Activated CD8-positive, alpha-beta memory T cell treated with anti-CD3 and anti-CD28 coated beads, Interleukin-2, amount 10 ng/mL, durations not matched to agents 7 days and 5 days (primary cell): ENCODE results near the gene OTULIN. TPM values are rescaled to one million over a fixed set of nuclear protein-coding genes. Genes with fewer than 3 reads are reported as not detected.

Experiments
- ATAC-seq: fragments of 150-1000 bp; cut with Tn5 transposase; one replicate; pipeline ENCODE4 v1.10.0; 2021; ENCODE audit warnings: moderate library complexity
- CTCF ChIA-PET: fragments of 350-600 bp; sonication (Branson Sonifier 250); formaldehyde crosslinking; loops from one replicate; lab custom pipeline; 2021; ENCODE audit warnings: antibody characterized with exemption; lab: Charles Lee
- DNase-seq: peaks from one replicate; pipeline ENCODE4 v3.0.0-alpha.2; 2020
- H3K27ac Mint-ChIP-seq: one replicate; pipeline ENCODE4 v1.8.0; 2021; ENCODE audit warnings: mild to moderate bottlenecking, mixed read lengths
- H3K27me3 Mint-ChIP-seq: one replicate; pipeline ENCODE4 v1.8.0; 2021; ENCODE audit warnings: mixed read lengths
- H3K36me3 Mint-ChIP-seq: one replicate; pipeline ENCODE4 v1.8.0; 2021; ENCODE audit warnings: mild to moderate bottlenecking, mixed read lengths
- H3K4me1 Mint-ChIP-seq: one replicate; pipeline ENCODE4 v1.8.0; 2021; ENCODE audit warnings: mixed read lengths
- H3K4me3 Mint-ChIP-seq: one replicate; pipeline ENCODE4 v1.8.0; 2021; ENCODE audit warnings: mild to moderate bottlenecking, moderate library complexity, mixed read lengths
- H3K9me3 Mint-ChIP-seq: one replicate; pipeline ENCODE4 v1.8.0; 2022; ENCODE audit warnings: low read depth, mixed read lengths
- total RNA-seq, 2 experiments: library from RNA; stranded (reverse); gene quantifications; one replicate each; pipeline ENCODE4 v1.2.3, GENCODE V29; 2021

The OTULIN gene
- total RNA-seq: 100 to 1,000 TPM in 1 of 2 experiments, 10 to 100 TPM in 1; 87.8 to 123 TPM

DNA sequence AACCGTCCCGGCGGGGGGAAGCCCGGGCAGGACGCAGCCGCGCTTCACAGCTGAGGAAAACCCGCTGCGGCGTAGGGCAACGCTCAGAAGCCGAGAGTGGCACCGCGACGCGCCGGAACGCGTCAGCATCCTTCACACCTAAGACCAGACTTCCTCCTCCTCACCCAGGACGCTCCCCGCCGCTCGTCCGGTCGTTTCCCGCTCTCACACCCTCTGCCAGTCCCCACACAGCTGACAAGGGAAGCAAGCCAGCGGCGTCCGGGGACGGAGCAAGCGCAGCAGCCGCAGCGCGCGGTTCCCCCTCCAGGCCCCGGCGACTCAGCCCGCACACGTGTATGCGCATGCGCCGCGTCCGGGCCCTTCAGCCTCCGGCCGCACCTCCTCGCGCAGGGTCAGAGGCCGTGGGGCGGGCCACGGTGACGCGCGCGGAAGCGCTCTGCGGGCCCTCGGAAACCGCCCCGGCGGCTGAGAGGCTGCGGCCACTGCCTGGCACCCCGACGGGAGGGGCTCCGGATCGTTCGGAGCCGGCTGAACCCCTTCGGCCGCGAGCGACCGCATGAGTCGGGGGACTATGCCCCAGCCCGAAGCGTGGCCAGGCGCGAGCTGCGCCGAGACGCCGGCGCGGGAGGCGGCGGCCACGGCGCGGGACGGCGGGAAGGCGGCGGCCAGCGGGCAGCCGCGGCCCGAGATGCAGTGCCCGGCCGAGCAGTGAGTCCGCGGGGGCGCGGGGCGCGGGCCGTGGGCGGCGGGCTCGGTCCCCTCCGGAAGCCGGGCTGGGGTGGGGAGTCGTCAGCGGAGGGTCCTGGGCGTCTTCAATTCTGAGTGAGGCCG, at the start of gene OTULIN:
OTULIN (plus strand) TSS at position 449 of the 831 bp plus-strand sequence; CDS start at position 557, 108 bp downstream.
- DNase-seq: peak; percentile 95
- Mint-ChIP-seq H3K27me3 (no peaks in the 10 kb centered on the region), H3K36me3 (peaks cover 43% of the 10 kb centered on the region), H3K27ac (peak within 1 kb of the TSS; percentile 94), H3K4me1 (peaks cover 64% of the 10 kb centered on the region), H3K4me3 (peak within 1 kb of the TSS; percentile 96), H3K9me3 (peaks cover 2% of the 10 kb centered on the region)
- ATAC-seq: peak; percentile 76
- CTCF ChIA-PET: interaction anchor here (1.1 kb wide), 1 partner anchor 16 kb away, joined by 4 read pairs; no protein-coding TSS in a partner anchor

DNA sequence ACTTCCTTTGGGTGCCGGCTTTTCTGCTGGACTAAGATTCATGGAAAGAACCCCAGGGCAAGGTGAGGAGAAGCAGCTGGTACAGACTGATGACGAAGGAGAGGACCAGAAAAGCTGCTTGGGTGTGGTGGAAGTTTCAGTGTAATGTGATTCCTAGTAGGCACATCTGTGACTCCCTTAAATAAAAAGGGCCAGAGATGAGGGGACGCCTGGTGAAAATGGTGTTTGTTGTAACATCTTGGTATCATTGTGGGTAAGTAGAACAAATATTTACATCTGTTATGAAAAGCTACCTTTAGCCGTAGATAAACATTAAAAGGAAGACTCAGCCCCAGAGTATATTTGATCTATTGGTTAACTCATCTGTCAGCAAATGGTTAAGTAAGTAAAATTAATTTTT, 49.2 kb upstream of the OTULIN start:
- no peak for ATAC-seq
- no peak overlapping the region for H3K27ac Mint-ChIP-seq
- peaks cover 69% of the 10 kb centered on the region for H3K36me3 Mint-ChIP-seq
- no peaks in the 10 kb centered on the region for H3K27me3 Mint-ChIP-seq
- H3K4me3 Mint-ChIP-seq: no peak overlapping the region
- no peak for DNase-seq
- peaks cover 2% of the 10 kb centered on the region for H3K9me3 Mint-ChIP-seq
- H3K4me1 Mint-ChIP-seq: peaks cover 2% of the 10 kb centered on the region
- CTCF ChIA-PET: no interaction called here

DNA sequence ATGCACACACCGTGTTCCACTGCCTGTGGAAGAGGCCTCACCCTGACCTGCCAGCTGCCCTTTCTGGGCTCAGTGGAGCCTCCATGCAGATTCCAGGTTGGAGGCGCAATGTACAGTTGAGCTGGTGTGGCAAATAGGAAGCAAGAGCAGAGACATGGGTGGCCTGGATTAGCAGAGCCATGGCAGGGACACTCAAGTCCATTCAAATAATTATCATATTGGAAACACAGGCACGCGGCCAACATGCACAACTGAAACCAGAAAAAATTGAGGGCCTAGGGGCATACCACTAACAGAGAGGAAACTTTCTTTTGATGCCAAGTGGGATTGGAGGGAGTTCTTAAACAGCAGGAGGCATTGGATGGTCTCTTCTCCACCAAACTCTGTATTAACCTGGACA, 47.1 kb upstream of the OTULIN start:
- CTCF ChIA-PET: no interaction called here
- peaks cover 72% of the 10 kb centered on the region for H3K36me3 Mint-ChIP-seq

DNA sequence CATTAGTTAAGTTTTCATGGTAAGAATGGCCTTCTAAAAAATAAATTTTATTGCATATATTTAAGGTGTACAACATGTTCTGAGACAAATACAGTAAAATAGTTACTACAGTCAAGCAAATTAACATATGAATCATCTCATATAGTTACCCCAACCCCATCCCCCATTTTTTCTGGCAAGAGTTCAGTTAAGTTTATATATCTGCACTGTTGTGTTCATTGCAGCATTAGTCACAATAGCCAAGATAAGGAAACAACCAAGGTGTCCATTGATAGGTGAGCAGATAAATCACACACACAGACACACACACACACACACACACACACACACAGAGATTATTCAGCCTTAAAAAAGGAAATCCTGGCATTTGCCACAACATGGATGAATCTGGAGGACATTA, 37.2 kb upstream of the OTULIN start:
- Mint-ChIP-seq H3K27ac (no peak overlapping the region), H3K9me3 (no peaks in the 10 kb centered on the region), H3K4me3 (no peak overlapping the region), H3K36me3 (peaks cover 3% of the 10 kb centered on the region), H3K4me1 (no peaks in the 10 kb centered on the region), H3K27me3 (peaks cover 2% of the 10 kb centered on the region)
- ATAC-seq: no peak
- CTCF ChIA-PET: no interaction called here
- DNase-seq: no peak

More for the DNA sequence above, 47.1 kb upstream of the OTULIN start:
- no peak for ATAC-seq
- Mint-ChIP-seq H3K9me3 (peaks cover 9% of the 10 kb centered on the region), H3K27ac (no peak overlapping the region), H3K4me1 (peaks cover 2% of the 10 kb centered on the region), H3K27me3 (no peaks in the 10 kb centered on the region), H3K4me3 (no peak overlapping the region)
- no peak for DNase-seq

DNA sequence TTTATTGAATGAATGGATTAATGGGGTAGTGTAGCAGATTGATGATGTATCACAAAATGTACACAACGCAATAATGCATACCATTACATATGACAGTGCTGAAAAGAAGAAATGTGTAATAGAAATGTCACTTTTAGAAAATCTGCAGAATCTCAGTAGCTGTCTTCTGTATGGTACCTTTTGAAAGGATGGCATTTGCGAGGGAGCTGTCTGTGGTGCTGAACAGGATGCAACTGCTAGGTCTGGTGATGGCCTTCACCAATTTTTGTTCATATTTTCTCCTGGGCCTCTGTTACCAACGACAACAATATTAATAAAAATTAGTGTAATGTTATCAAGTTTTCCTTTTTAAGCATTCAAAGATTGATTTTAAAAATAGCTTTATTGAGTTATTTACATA, 36.2 kb upstream of the OTULIN start:
- H3K4me3 Mint-ChIP-seq: no peak overlapping the region
- H3K36me3 Mint-ChIP-seq: peaks cover 1% of the 10 kb centered on the region
- DNase-seq (peak; percentile 76), ATAC-seq (peak; percentile 49)
- H3K4me1 Mint-ChIP-seq: no peaks in the 10 kb centered on the region
- CTCF ChIA-PET: interaction anchor here (1.2 to 1.3 kb wide), 2 partner anchors 28 to 35 kb away, joined by 3 read pairs; no protein-coding TSS in a partner anchor
- peaks cover 2% of the 10 kb centered on the region for H3K27me3 Mint-ChIP-seq
- no peaks in the 10 kb centered on the region for H3K9me3 Mint-ChIP-seq
- H3K27ac Mint-ChIP-seq: no peak overlapping the region

DNA sequence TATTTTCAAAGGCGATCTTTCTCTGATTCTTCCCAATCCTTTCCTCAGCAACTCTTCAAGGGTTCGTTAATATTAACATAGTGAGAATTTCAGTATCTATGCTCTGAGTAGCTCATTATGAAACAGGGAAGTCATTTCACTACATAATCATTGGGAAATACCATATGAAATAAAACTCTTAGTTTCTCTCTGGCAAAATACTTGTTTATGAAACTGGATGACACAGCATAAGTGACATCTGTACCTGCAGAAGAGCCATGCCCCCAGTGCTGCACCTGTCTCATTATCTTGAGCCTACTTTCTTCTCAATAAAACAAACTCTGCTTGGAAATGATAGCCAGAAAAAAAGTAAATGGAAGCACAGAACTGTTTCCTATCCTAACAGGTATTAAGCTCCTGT, 33.8 kb upstream of the OTULIN start:
- ATAC-seq: no peak

DNA sequence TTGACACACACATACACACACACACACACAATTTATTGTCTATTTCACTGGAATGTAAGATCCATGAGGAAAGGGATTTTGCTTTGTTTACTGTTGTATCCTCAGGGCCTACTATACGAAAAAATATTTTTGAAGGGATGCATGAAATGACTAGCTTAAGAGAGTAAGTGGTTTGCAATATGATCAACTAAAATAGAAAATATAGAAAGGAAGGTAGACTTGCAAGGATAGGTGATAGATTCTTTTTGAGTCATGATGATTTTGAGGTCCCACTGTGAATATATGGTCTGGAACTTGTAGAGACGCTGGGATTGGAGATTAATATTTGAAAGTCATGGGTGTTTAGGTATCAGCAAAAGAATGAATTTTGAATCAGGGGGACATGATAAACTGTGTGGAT, 28.9 kb upstream of the OTULIN start:
- H3K4me1 Mint-ChIP-seq: peaks cover 9% of the 10 kb centered on the region
- H3K27me3 Mint-ChIP-seq: peaks cover 22% of the 10 kb centered on the region
- H3K36me3 Mint-ChIP-seq: no peaks in the 10 kb centered on the region
- H3K9me3 Mint-ChIP-seq: no peaks in the 10 kb centered on the region
- CTCF ChIA-PET: interaction anchor here (1.0 kb wide), 1 partner anchor 13 kb away, joined by 5 read pairs; no protein-coding TSS in a partner anchor
- peak; percentile 27 for ATAC-seq
- H3K27ac Mint-ChIP-seq: no peak overlapping the region
- DNase-seq: no peak
- no peak overlapping the region for H3K4me3 Mint-ChIP-seq

More for the DNA sequence above, 33.8 kb upstream of the OTULIN start:
- Mint-ChIP-seq H3K4me1 (peaks cover 7% of the 10 kb centered on the region), H3K27me3 (peaks cover 2% of the 10 kb centered on the region), H3K27ac (no peak overlapping the region), H3K36me3 (no peaks in the 10 kb centered on the region), H3K4me3 (no peak overlapping the region), H3K9me3 (no peaks in the 10 kb centered on the region)
- no peak for DNase-seq
- CTCF ChIA-PET: no interaction called here

DNA sequence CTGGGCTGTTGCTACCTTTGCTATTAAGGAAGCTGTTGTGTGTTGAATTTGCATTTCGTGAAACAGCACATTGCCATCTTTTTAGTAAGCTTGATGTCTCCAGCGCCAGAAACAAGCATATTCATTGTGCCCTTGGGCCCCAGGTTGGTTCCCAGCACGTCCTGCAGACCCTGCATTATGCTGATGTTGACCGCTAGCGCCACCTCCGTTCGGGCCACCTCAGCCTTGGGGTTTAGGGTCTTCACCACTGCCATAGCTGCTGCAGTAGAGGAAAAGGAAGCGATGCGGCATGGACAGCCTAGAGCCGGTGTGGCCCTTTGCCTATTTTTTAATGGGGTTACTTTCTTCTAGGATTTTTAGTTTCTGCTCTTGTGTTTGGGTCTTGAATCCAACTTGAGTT, 23.8 kb upstream of the OTULIN start:
- no peaks in the 10 kb centered on the region for H3K9me3 Mint-ChIP-seq
- peaks cover 33% of the 10 kb centered on the region for H3K27me3 Mint-ChIP-seq
- peaks cover 1% of the 10 kb centered on the region for H3K4me1 Mint-ChIP-seq
- ATAC-seq (no peak), DNase-seq (no peak)
- CTCF ChIA-PET: interaction anchor here (1.2 to 3.5 kb wide), 2 partner anchors 8 to 14 kb away, joined by 4 to 17 read pairs; no protein-coding TSS in a partner anchor
- peaks cover 1% of the 10 kb centered on the region for H3K36me3 Mint-ChIP-seq
- H3K27ac Mint-ChIP-seq: no peak overlapping the region
- no peak overlapping the region for H3K4me3 Mint-ChIP-seq

DNA sequence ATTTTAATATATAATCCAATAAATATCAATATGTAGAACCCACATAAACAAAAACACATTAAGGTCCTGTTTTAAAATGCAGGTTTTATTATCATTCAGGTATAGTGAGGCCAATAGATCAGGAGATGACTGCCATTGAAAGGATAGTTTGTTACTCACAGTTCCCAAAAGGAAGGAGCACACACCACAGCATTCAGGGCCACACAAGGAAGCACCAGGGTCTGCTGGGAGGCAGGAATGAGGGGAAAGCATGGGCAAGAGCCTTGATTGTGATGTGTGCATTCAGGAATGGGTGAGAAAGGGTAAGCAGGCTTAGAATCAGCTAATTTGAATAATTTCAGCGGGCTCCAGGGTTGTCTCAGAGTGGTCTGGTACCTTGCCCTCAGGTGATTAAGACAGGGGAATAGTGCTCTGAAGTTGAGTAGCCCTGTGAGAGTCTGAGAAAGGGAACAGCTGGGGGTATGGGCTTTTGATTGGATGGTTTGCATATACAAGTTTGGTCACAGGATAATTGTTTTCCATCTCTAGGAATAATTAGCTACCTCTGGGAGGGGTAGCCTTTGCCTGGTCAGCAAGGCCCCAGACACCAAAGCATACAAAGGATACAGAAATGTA, 19.8 kb upstream of the OTULIN start:
- Mint-ChIP-seq H3K36me3 (peaks cover 1% of the 10 kb centered on the region), H3K27me3 (peaks cover 27% of the 10 kb centered on the region), H3K27ac (no peak overlapping the region), H3K4me3 (no peak overlapping the region), H3K4me1 (peaks cover 8% of the 10 kb centered on the region), H3K9me3 (no peaks in the 10 kb centered on the region)
- CTCF ChIA-PET: interaction anchor here (0.7 to 1.5 kb wide), 10 partner anchors 9 to 293 kb away, joined by 3 to 5 read pairs (median 4); no protein-coding TSS in a partner anchor
- no peak for ATAC-seq
- DNase-seq: no peak

DNA sequence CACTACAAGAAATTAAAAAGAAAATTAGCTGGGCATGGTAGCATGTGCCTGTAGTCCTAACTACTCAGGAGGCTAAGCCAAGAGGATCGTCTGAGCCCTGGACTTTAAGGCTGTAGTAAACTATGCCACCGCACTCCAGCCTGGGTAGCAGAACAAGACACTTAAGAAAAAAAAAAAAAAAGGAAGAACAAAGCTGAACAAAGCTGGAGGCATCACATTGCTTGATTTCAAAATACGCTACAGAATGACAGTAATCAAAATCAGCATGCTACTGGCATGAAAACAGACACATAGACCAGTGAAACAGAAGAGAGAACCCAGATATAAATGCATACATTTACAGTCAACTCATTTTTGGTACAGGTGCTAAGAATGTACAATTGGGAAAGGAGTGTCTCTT, 14.5 kb upstream of the OTULIN start:
- no peaks in the 10 kb centered on the region for H3K9me3 Mint-ChIP-seq
- CTCF ChIA-PET: interaction anchor here (0.6 to 5.4 kb wide), 11 partner anchors 17 to 298 kb away, joined by 3 to 163 read pairs (median 10); no protein-coding TSS in a partner anchor
- no peak overlapping the region for H3K27ac Mint-ChIP-seq
- ATAC-seq: no peak
- no peak for DNase-seq
- peaks cover 20% of the 10 kb centered on the region for H3K27me3 Mint-ChIP-seq
- peaks cover 18% of the 10 kb centered on the region for H3K4me1 Mint-ChIP-seq
- no peak overlapping the region for H3K4me3 Mint-ChIP-seq
- no peaks in the 10 kb centered on the region for H3K36me3 Mint-ChIP-seq

DNA sequence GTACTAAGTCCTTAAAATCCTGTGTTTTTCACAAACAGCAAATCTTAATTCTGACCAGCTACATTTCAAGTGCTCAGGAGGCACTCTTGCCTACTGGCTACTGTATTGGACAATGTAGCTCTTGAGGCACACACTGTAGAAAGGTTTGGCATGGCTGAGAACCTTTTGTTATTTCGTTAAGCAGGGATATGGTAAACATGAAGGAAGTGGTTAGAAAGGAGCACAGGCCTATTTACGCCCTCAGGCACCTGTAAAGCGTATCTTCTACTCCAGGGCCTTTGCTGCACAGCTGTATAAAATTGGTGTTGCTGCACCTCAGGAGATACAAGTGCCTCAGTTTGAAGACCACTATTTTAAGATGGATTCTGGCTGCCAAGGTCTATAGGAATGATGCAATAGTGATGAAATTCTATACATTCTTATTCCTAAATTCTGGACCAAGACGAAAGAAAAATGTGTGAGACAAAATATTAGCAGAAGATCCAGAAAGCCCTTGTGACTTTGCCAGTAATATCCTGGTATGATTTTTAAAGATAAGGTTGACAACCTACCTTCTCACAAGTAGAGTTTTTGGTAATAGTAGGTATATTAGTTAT, 9.3 kb upstream of the OTULIN start:
- peaks cover 2% of the 10 kb centered on the region for H3K9me3 Mint-ChIP-seq
- no peak overlapping the region for H3K4me3 Mint-ChIP-seq
- DNase-seq (no peak), ATAC-seq (peak; percentile 45)
- CTCF ChIA-PET: interaction anchor here (0.9 to 3.0 kb wide), 7 partner anchors 10 to 303 kb away, joined by 3 to 16 read pairs (median 4); no protein-coding TSS in a partner anchor
- H3K36me3 Mint-ChIP-seq: peaks cover 3% of the 10 kb centered on the region
- peaks cover 26% of the 10 kb centered on the region for H3K4me1 Mint-ChIP-seq
- H3K27ac Mint-ChIP-seq: no peak overlapping the region
- peaks cover 5% of the 10 kb centered on the region for H3K27me3 Mint-ChIP-seq

DNA sequence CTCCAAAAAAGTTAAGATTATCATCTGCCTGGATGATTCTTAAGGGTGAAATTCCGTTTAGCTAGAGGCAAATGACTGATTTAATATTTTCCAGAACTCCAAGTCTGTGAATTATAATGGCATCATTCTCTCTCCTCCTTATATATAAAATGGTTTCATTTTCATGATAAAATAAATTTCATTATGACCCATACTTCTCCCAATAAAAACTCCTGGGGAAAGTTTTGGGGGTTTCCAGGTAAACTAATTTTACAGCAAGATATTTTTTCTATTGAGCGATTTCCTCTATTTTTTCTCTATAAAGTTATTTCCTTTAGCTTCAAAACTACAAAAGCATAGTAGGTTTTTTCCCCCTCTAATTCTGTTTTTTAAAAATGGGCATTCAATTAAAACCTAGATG, 7.6 kb upstream of the OTULIN start:
- Mint-ChIP-seq H3K4me3 (no peak overlapping the region), H3K27ac (no peak overlapping the region), H3K27me3 (peaks cover under 1% of the 10 kb centered on the region), H3K36me3 (peaks cover 12% of the 10 kb centered on the region), H3K9me3 (peaks cover 2% of the 10 kb centered on the region), H3K4me1 (peaks cover 32% of the 10 kb centered on the region)
- DNase-seq (no peak), ATAC-seq (no peak)
- CTCF ChIA-PET: interaction anchor here (0.7 to 2.1 kb wide), 7 partner anchors 9 to 305 kb away, joined by 3 to 15 read pairs (median 3); partner anchors contain the start of gene OTULINL
